Measurements from ENCODE around the gene SNCAIP. TPM values are rescaled to one million over a fixed set of nuclear protein-coding genes. Genes with fewer than 3 reads are reported as not detected.
A peak's percentile ranks its signal among the peaks of the same experiment; 100 is the strongest.

Gene SNCAIP
- total RNA-seq, 1 donor from 2014 or later = 1.4 TPM

DNA sequence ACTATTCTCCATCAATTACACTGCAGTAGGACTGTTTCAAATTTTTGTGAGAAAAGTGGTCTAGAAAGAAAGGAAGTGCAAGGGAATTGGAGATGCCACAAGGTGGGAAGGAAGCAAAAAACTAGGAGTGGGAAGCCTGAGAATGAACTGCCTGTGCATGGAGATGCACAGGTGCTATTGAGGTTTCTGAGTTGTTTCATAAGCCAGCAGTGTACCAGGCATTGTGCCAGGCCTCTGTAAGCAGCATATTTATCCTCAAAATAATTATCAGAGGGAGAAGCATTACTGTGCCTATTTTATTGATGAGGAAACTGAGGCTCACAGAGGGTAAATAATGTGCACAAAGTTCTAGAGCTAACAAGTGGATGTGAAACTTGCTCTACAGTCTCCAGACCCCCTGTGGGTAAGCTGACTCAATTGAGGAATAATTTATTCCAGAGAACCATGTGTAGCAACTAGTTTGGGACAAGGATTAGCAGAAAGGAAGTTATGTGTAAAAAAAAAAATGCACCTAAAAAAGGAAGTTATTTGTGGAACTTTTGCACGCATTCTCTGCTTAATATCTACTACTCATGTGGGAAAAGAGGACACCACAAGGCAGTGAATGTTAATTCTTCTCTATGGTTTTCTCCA is 96.7 kb downstream of the SNCAIP start:
- H3K36me3 ChIP-seq = no peaks in the 10 kb centered on the region
- intact Hi-C loops (cut with micrococcal nuclease) = no loop called here
- DNase-seq = no peak
- no peaks in the 10 kb centered on the region for H3K9me3 ChIP-seq (replicated peaks)
- TF ChIP-seq, protein P1, sequence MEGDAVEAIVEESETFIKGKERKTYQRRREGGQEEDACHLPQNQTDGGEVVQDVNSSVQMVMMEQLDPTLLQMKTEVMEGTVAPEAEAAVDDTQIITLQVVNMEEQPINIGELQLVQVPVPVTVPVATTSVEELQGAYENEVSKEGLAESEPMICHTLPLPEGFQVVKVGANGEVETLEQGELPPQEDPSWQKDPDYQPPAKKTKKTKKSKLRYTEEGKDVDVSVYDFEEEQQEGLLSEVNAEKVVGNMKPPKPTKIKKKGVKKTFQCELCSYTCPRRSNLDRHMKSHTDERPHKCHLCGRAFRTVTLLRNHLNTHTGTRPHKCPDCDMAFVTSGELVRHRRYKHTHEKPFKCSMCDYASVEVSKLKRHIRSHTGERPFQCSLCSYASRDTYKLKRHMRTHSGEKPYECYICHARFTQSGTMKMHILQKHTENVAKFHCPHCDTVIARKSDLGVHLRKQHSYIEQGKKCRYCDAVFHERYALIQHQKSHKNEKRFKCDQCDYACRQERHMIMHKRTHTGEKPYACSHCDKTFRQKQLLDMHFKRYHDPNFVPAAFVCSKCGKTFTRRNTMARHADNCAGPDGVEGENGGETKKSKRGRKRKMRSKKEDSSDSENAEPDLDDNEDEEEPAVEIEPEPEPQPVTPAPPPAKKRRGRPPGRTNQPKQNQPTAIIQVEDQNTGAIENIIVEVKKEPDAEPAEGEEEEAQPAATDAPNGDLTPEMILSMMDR (IDR thresholded peaks at IDR 0.05; ENCODE audit: borderline replicate concordance) = no peak
- no peak overlapping the region for H3K27ac ChIP-seq (replicated peaks)
- no peak overlapping the region for H3K4me3 ChIP-seq
- no peaks in the 10 kb centered on the region for H3K4me1 ChIP-seq
- peaks cover 12% of the 10 kb centered on the region for H3K27me3 ChIP-seq (ENCODE audit: low read depth)

DNA sequence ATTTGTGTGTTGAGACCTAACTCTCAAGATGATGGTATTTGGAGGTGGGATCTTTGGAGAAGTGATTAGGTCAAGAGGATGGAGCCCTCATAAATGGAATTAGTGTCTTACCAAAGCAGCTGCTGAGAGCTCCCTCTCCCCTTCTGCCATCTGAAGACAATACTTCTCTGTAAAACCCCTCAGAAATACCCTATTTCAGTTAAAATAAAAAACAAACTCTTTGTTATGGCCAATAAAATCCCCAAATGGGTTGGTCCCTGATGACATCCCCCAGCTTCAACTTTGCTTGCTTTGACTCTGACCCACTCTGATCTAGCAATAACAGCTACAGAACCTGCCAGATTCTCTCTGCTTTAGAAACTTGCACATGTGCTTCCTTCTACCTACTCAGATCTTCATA is 100.9 kb downstream of the SNCAIP start:
- no peak overlapping the region for H3K4me3 ChIP-seq
- peaks cover 12% of the 10 kb centered on the region for H3K27me3 ChIP-seq (ENCODE audit: low read depth)
- TF ChIP-seq, protein P1 (IDR thresholded peaks at IDR 0.05; ENCODE audit: borderline replicate concordance) = no peak
- no peaks in the 10 kb centered on the region for H3K36me3 ChIP-seq
- H3K4me1 ChIP-seq = no peaks in the 10 kb centered on the region
- DNase-seq = no peak
- H3K27ac ChIP-seq (replicated peaks) = no peak overlapping the region
- H3K9me3 ChIP-seq (replicated peaks) = no peaks in the 10 kb centered on the region
- intact Hi-C loops (cut with micrococcal nuclease) = no loop called here

DNA sequence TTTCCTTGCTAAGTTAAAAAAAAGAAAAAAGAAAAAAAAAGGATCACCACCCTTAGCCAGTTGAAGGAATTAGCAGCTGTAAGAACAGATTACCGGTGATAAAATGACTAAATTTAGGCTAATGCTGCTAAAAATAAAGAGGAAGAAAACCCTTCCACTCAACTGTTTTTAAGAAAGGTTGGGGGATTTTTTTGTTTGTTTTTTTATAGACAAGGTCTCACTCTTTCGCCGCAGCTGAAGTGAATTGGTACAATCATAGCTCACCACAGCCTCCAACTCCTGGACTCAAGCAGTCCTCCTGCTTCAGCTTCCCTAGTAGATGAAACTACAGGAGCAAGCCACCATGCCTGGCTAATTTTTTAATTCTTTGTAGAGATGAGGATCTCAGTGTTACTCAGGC is 101.7 kb downstream of the SNCAIP start:
- H3K27me3 ChIP-seq (ENCODE audit: low read depth) = peaks cover 12% of the 10 kb centered on the region
- H3K27ac ChIP-seq (replicated peaks) = no peak overlapping the region
- intact Hi-C loops (cut with micrococcal nuclease) = no loop called here
- H3K9me3 ChIP-seq (replicated peaks) = no peaks in the 10 kb centered on the region
- TF ChIP-seq, protein P1 (IDR thresholded peaks at IDR 0.05; ENCODE audit: borderline replicate concordance) = no peak
- H3K4me1 ChIP-seq = no peaks in the 10 kb centered on the region
- H3K36me3 ChIP-seq = no peaks in the 10 kb centered on the region
- no peak for DNase-seq
- H3K4me3 ChIP-seq = no peak overlapping the region

DNA sequence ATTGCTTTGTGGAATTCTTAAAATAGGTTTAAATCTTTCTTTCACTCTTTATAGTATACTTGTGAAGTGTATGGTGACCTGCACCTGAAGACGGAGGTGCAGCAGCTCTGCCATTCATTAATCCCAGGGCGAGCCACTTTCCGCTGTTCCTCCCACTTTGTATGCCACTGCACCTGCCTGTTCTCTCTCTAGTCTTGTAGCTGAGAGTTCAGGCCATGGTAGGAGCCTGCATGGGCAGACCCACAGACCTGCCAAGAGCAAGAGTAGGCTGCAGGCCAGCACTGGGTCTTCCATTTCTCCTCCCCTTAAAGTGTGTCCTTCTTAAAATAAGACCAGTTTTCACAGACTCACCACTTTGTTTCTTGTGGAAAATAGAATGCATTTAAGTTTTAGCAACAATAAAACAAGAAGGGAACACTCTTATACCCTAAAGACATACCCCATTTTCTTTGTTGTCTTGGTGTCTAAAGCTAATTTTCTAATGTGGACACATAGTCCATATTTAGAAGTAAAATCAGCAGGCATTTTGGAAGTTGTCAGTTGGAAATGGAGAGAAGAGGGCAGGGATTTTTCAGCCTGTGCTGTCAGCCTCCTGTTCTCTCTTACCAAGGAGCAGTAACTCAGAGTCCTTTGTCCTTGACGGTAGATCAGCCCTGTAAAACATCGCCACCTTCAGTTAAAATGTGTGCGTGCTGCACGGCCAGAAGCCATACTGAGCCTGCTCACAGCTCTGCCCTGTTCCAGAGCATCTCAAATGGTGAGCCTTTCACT is 103.2 kb downstream of the SNCAIP start:
- Histone ChIP-seq H3K4me3 (no peak overlapping the region), H3K9me3 (replicated peaks) (no peaks in the 10 kb centered on the region), H3K36me3 (no peaks in the 10 kb centered on the region), H3K27ac (replicated peaks) (no peak overlapping the region), H3K4me1 (no peaks in the 10 kb centered on the region), H3K27me3 (ENCODE audit: low read depth) (peaks cover 12% of the 10 kb centered on the region)
- peak; percentile 27 for DNase-seq
- TF ChIP-seq, protein P1 (IDR thresholded peaks at IDR 0.05; ENCODE audit: borderline replicate concordance) = peak; percentile 82
- intact Hi-C loops (cut with micrococcal nuclease) = loop anchor here (5.0 kb wide), 1 partner anchor 218 kb away; no protein-coding TSS in a partner anchor

DNA sequence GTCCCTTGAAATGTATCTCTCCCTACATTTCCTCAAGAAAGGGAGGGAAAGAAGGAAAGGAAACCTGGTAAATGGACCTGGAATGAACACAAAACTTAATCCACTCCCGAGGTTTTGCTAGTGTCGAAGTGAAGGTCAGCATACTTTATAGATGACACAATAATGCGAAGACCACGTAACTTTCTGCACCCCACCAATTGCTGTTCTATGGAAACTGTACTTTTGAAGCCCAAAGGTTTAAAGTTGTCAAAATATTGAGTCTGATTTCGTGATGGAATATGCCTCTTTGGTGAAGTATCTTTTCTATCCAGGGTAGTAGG is 103.7 kb downstream of the SNCAIP start:
- no peaks in the 10 kb centered on the region for H3K36me3 ChIP-seq

More for the DNA sequence above, 103.7 kb downstream of the SNCAIP start:
- no peaks in the 10 kb centered on the region for H3K4me1 ChIP-seq
- H3K9me3 ChIP-seq (replicated peaks) = no peaks in the 10 kb centered on the region
- H3K4me3 ChIP-seq = no peak overlapping the region
- intact Hi-C loops (cut with micrococcal nuclease) = loop anchor here (5.0 kb wide), 1 partner anchor 218 kb away; no protein-coding TSS in a partner anchor
- H3K27me3 ChIP-seq (ENCODE audit: low read depth) = peaks cover 12% of the 10 kb centered on the region
- TF ChIP-seq, protein P1 (IDR thresholded peaks at IDR 0.05; ENCODE audit: borderline replicate concordance) = peak; percentile 6
- DNase-seq = no peak
- no peak overlapping the region for H3K27ac ChIP-seq (replicated peaks)
